Bronchial epithelial cell (primary cell): ENCODE measurements around the gene CTDNEP1. TPM values are rescaled to one million over a fixed set of nuclear protein-coding genes. Genes with fewer than 3 reads are reported as not detected.

ENCODE experiments used
- DNase-seq: peaks from one replicate; pipeline ENCODE4 v3.0.0-alpha.2; 2010; ENCODE audit warnings: low read depth
- FAIRE-seq: peaks from 2 replicates; lab custom pipeline; 2011; peaks lifted over from hg19 to GRCh38; lab: Jason Lieb, UNC
- H3K27me3 ChIP-seq: 2 replicates; pipeline ENCODE4 v1.5.1; 2011; ENCODE audit warnings: low read length; ENCODE audit not compliant: control insufficient read depth, insufficient read depth
- H3K36me3 ChIP-seq: 2 replicates; pipeline ENCODE4 v1.5.1; 2011; ENCODE audit warnings: low read length; ENCODE audit not compliant: control insufficient read depth, insufficient read depth
- H3K4me3 ChIP-seq: 2 replicates; pipeline ENCODE4 v1.5.1; 2011; ENCODE audit warnings: mild to moderate bottlenecking, low read depth, low read length, control low read depth
- CTCF ChIP-seq: IDR thresholded peaks from 2 replicates; pipeline ENCODE4 v1.5.1; 2011; ENCODE audit warnings: mild to moderate bottlenecking, moderate library complexity, low read length, control low read depth, inconsistent platforms; ENCODE audit not compliant: insufficient read depth, severe bottlenecking
- total RNA-seq: library from RNA; depleted of rRNA; stranded (reverse); fragments of >200 nt; gene quantifications from 2 replicates; pipeline ENCODE4 v1.2.1, GENCODE V29; 2014

The CTDNEP1 gene
- total RNA-seq, 1 donor from 2014 or later: 17.6 TPM

GRCh38 chr17:7282752-7283321, 31.3 kb upstream of the CTDNEP1 start:
- FAIRE-seq (no peak), DNase-seq (no peak)
- TF ChIP-seq CTCF: no peak
- Histone ChIP-seq H3K36me3 (no peaks in the 10 kb centered on the region), H3K4me3 (no peak overlapping the region), H3K27me3 (peaks cover 5% of the 10 kb centered on the region)

GRCh38 chr17:7281953-7282751, 30.6 kb upstream of the CTDNEP1 start:
- H3K36me3 ChIP-seq: no peaks in the 10 kb centered on the region
- H3K27me3 ChIP-seq: peaks cover 5% of the 10 kb centered on the region
- DNase-seq (no peak), FAIRE-seq (no peak)
- H3K4me3 ChIP-seq: peak overlapping the region; percentile 39
- TF ChIP-seq CTCF: no peak

- Histone ChIP-seq H3K27me3 (peaks cover 5% of the 10 kb centered on the region), H3K4me3 (peak within 1 kb of the TSS; percentile 39), H3K36me3 (no peaks in the 10 kb centered on the region)
- no peak for TF ChIP-seq CTCF
- DNase-seq: peak; percentile 90
- no peak for FAIRE-seq
Measured at GRCh38 chr17:7281074-7281952, 29.8 kb upstream of the CTDNEP1 start, which contains the start of gene SLC2A4. TSS of gene SLC2A4 (plus strand) at chr17:7281718. CDS start at chr17:7281935, 217 bp downstream.

- DNase-seq: peak; percentile 90
- peak; percentile 92 for TF ChIP-seq CTCF
- Histone ChIP-seq H3K4me3 (peak overlapping the region; percentile 38), H3K27me3 (peaks cover 5% of the 10 kb centered on the region), H3K36me3 (no peaks in the 10 kb centered on the region)
- FAIRE-seq: no peak
Measured at GRCh38 chr17:7280519-7281073, 29.1 kb upstream of the CTDNEP1 start.

GRCh38 chr17:7279448-7279847, 27.9 kb upstream of the CTDNEP1 start:
- Histone ChIP-seq H3K36me3 (no peaks in the 10 kb centered on the region), H3K27me3 (peaks cover 3% of the 10 kb centered on the region), H3K4me3 (no peak overlapping the region)
- no peak for TF ChIP-seq CTCF
- DNase-seq (no peak), FAIRE-seq (no peak)
